Measurements from ENCODE around the gene GATA6. TPM values are rescaled to one million over a fixed set of nuclear protein-coding genes. Genes with fewer than 3 reads are reported as not detected.
A peak's percentile ranks its signal among the peaks of the same experiment; 100 is the strongest.

The GATA6 gene
- polyA plus RNA-seq, 1 donor (not counting 4 experiments of a cell fraction or from before 2014, with no cell fraction given) = 0.37 TPM

DNA sequence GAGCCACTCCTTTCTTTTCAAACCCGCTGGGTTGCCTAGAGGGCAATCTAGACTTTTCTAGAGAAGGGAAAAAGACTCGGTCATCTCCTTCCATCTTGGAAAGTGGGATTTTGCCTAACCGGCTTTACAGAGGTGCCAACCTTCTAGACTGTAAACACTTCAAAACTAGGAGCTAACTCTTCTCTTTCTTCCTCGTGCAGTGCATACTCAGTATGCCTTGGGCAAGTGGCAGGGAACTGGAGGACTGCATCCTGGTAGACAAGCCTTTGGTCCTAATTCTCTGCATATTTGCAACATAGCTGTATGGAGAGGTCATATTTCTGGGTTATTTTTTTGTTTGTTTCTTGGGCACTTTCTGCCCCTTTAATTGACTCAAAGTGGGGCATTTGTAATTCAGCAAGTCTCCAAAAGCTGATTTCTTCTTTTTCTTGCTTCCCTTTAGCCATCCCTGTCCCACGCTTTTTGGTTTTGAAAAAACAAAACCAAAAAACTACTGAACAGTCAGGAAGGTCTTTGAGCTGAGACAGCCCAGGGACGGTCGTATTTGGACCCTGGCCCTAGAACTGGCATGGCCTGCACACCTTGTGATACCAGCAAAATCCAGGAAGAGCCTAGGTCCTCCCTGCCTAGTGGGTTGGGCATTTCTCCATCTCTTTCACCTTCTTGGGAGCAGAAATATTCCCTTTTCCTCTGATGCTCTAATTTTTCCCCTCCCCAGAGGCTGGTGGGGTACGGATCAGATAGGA is 5.8 kb upstream of the GATA6 start:
- Histone ChIP-seq H3K27ac (ENCODE audit: control insufficient read depth, insufficient read depth, low read length) (no peak overlapping the region), H3K9ac (ENCODE audit: control insufficient read depth, extremely low read depth, insufficient read depth, low read length) (no peak overlapping the region), H3K4me2 (ENCODE audit: control insufficient read depth, extremely low read depth, insufficient read depth, low read depth, low read length) (no peak overlapping the region), H4K20me1 (ENCODE audit: control insufficient read depth, extremely low read depth, insufficient read depth, low read length) (no peaks in the 10 kb centered on the region), H3K79me2 (ENCODE audit: control insufficient read depth, insufficient read depth, low read length) (no peaks in the 10 kb centered on the region), H3K27me3 (ENCODE audit: control insufficient read depth, extremely low read depth, insufficient read depth, low read length) (peaks cover 71% of the 10 kb centered on the region), H3K4me1 (ENCODE audit: control insufficient read depth, extremely low read depth, insufficient read depth, low read length) (no peaks in the 10 kb centered on the region), H3K36me3 (ENCODE audit: control insufficient read depth in 2 of 2, extremely low read depth in 1 of 2, insufficient read depth in 2 of 2, low read length in 2 of 2) (no peaks in the 10 kb centered on the region), H3K9me1 (ENCODE audit: control insufficient read depth, extremely low read depth, insufficient read depth, low read length) (no peaks in the 10 kb centered on the region), H2AFZ (ENCODE audit: control insufficient read depth, low read length) (no peak overlapping the region), H3K4me3 (ENCODE audit: control insufficient read depth in 2 of 3, extremely low read depth in 1 of 3, insufficient read depth in 2 of 3, low read depth in 1 of 3, low read length in 3 of 3) (no peak overlapping the region), H3K9me3 (ENCODE audit: control insufficient read depth, low read depth, low read length) (peaks cover 2% of the 10 kb centered on the region)
- dilution Hi-C loops (cut with MboI; ENCODE audit: extremely low pct_ligation_motif_present, low sequenced_read_pairs) = no loop called here
- TF ChIP-seq, protein P1, sequence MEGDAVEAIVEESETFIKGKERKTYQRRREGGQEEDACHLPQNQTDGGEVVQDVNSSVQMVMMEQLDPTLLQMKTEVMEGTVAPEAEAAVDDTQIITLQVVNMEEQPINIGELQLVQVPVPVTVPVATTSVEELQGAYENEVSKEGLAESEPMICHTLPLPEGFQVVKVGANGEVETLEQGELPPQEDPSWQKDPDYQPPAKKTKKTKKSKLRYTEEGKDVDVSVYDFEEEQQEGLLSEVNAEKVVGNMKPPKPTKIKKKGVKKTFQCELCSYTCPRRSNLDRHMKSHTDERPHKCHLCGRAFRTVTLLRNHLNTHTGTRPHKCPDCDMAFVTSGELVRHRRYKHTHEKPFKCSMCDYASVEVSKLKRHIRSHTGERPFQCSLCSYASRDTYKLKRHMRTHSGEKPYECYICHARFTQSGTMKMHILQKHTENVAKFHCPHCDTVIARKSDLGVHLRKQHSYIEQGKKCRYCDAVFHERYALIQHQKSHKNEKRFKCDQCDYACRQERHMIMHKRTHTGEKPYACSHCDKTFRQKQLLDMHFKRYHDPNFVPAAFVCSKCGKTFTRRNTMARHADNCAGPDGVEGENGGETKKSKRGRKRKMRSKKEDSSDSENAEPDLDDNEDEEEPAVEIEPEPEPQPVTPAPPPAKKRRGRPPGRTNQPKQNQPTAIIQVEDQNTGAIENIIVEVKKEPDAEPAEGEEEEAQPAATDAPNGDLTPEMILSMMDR (optimal IDR thresholded peaks at IDR 0.05 in 1 of 3, IDR thresholded peaks at IDR 0.05 in 1 of 3, conservative IDR thresholded peaks at IDR 0.05 in 1 of 3; ENCODE audit: extremely low read depth in 1 of 3, insufficient read depth in 2 of 3, low read length in 3 of 3) = no peak
- no peak for TF ChIP-seq EZH2 (IDR thresholded peaks at IDR 0.05; ENCODE audit: low read length)
- FAIRE-seq (no peak), DNase-seq (ENCODE audit: low read depth, low spot score) (no peak)

DNA sequence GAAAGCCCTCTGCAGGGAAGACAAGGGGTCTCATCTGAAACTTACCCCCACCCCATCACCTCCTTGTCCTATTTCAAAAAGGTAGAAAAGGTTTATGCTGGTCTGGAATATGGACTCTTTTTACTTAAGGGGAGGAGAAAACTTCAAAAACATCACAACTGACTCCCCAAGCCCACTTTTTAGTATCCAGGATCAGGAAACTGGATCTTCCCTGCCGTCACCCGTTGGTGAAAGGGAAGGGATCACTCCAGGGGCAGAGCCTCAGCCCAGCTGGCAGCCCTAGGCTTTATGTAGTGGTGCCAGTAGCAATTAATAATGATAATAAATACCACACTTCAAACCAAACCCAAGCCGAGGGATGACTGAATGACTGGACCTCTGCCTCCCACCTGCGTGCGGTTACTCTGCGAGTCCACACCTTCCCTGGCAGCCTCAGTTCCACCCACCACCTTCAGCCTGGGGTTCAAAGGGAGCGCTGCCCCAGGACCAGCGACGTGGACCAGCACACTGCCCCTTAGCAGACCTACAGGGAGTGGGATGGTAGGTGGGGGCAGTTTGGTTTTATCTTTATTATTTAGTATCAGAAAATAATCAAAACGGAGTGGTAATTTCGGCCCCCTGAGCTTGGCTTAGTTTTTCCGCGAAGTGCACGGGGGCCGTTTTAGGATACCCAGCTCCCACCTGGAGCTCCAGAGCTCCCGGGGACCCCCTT is 4.9 kb upstream of the GATA6 start:
- Histone ChIP-seq H3K9me3 (ENCODE audit: control insufficient read depth, low read depth, low read length) (peaks cover 2% of the 10 kb centered on the region), H3K4me2 (ENCODE audit: control insufficient read depth, extremely low read depth, insufficient read depth, low read depth, low read length) (no peak overlapping the region), H3K9me1 (ENCODE audit: control insufficient read depth, extremely low read depth, insufficient read depth, low read length) (no peaks in the 10 kb centered on the region), H3K4me3 (ENCODE audit: control insufficient read depth in 2 of 3, extremely low read depth in 1 of 3, insufficient read depth in 2 of 3, low read depth in 1 of 3, low read length in 3 of 3) (no peak overlapping the region), H2AFZ (ENCODE audit: control insufficient read depth, low read length) (no peak overlapping the region), H3K27me3 (ENCODE audit: control insufficient read depth, extremely low read depth, insufficient read depth, low read length) (peaks cover 73% of the 10 kb centered on the region), H4K20me1 (ENCODE audit: control insufficient read depth, extremely low read depth, insufficient read depth, low read length) (no peaks in the 10 kb centered on the region), H3K79me2 (ENCODE audit: control insufficient read depth, insufficient read depth, low read length) (no peaks in the 10 kb centered on the region), H3K27ac (ENCODE audit: control insufficient read depth, insufficient read depth, low read length) (no peak overlapping the region), H3K9ac (ENCODE audit: control insufficient read depth, extremely low read depth, insufficient read depth, low read length) (no peak overlapping the region), H3K4me1 (ENCODE audit: control insufficient read depth, extremely low read depth, insufficient read depth, low read length) (no peaks in the 10 kb centered on the region), H3K36me3 (ENCODE audit: control insufficient read depth in 2 of 2, extremely low read depth in 1 of 2, insufficient read depth in 2 of 2, low read length in 2 of 2) (no peaks in the 10 kb centered on the region)
- FAIRE-seq (no peak), DNase-seq (ENCODE audit: low read depth, low spot score) (no peak)
- TF ChIP-seq, protein P1 (optimal IDR thresholded peaks at IDR 0.05 in 1 of 3, IDR thresholded peaks at IDR 0.05 in 1 of 3, conservative IDR thresholded peaks at IDR 0.05 in 1 of 3; ENCODE audit: extremely low read depth in 1 of 3, insufficient read depth in 2 of 3, low read length in 3 of 3) = no peak
- peak; percentile 71 for TF ChIP-seq EZH2 (IDR thresholded peaks at IDR 0.05; ENCODE audit: low read length)
- dilution Hi-C loops (cut with MboI; ENCODE audit: extremely low pct_ligation_motif_present, low sequenced_read_pairs) = no loop called here

Data from keratinocyte (primary cell).